AG04450 (cell line): ENCODE data around the gene TRPM3. TPM values are rescaled to one million over a fixed set of nuclear protein-coding genes. Genes with fewer than 3 reads are reported as not detected.

Source experiments
- CTCF ChIA-PET: fragments of 300-600, 350-600 bp; formaldehyde crosslinking; extraction: SDS; loops from one replicate; lab custom pipeline; 2022; ENCODE audit warnings: antibody characterized with exemption, inconsistent platforms; lab: Charles Lee
- POLR2A ChIA-PET: fragments of 350-600 bp; formaldehyde crosslinking; extraction: SDS; loops from one replicate; lab custom pipeline; 2021; ENCODE audit warnings: antibody characterized with exemption, inconsistent platforms; lab: Yijun Ruan, JAX
- DNase-seq: peaks from one replicate; pipeline ENCODE4 v3.0.0-alpha.2; 2011; ENCODE audit warnings: low read depth, low spot score
- H3K27ac ChIP-seq: one replicate; pipeline ENCODE4 v1.5.1; 2012; ENCODE audit warnings: low read depth, low read length, control low read depth
- H3K27me3 ChIP-seq: one replicate; pipeline ENCODE4 v1.6.0; 2012; ENCODE audit warnings: low read length; ENCODE audit not compliant: control insufficient read depth, insufficient read depth
- H3K4me3 ChIP-seq: 2 replicates; pipeline ENCODE4 v1.5.1; 2011; ENCODE audit warnings: mild to moderate bottlenecking, low read depth, low read length, control low read depth
- H3K9me3 ChIP-seq: 2 replicates; pipeline ENCODE4 v1.5.1; 2012; ENCODE audit warnings: low read length; ENCODE audit not compliant: control insufficient read depth, insufficient read depth
- polyA plus RNA-seq: library from polyadenylated mRNA; depleted of rRNA; stranded (reverse); fragments of >200 nt; gene quantifications from 2 replicates; pipeline ENCODE4 v1.2.3, GENCODE V29; 2011
- TF ChIP-seq, protein P1 (sequence below): IDR thresholded peaks from 2 replicates; pipeline ENCODE4 v1.5.1; 2011; ENCODE audit warnings: low read depth, low read length, control low read depth, inconsistent platforms

TRPM3 gene
- polyA plus RNA-seq, 1 experiment = 0.01 TPM

GRCh38 chr9:70574151-70574837 lies 547.1 kb downstream of the TRPM3 start:
- POLR2A ChIA-PET = interaction anchor here (0.9 to 1.6 kb wide), 3 partner anchors 28 to 155 kb away, joined by 4 to 11 read pairs (median 7); no protein-coding TSS in a partner anchor
- no peaks in the 10 kb centered on the region for H3K9me3 ChIP-seq
- DNase-seq = no peak
- no peaks in the 10 kb centered on the region for H3K27me3 ChIP-seq
- H3K4me3 ChIP-seq = no peak overlapping the region
- no peak overlapping the region for H3K27ac ChIP-seq
- CTCF ChIA-PET = interaction anchor here (1.0 to 2.0 kb wide), 4 partner anchors 26 to 89 kb away, joined by 4 to 10 read pairs (median 5); no protein-coding TSS in a partner anchor
- TF ChIP-seq, protein P1, sequence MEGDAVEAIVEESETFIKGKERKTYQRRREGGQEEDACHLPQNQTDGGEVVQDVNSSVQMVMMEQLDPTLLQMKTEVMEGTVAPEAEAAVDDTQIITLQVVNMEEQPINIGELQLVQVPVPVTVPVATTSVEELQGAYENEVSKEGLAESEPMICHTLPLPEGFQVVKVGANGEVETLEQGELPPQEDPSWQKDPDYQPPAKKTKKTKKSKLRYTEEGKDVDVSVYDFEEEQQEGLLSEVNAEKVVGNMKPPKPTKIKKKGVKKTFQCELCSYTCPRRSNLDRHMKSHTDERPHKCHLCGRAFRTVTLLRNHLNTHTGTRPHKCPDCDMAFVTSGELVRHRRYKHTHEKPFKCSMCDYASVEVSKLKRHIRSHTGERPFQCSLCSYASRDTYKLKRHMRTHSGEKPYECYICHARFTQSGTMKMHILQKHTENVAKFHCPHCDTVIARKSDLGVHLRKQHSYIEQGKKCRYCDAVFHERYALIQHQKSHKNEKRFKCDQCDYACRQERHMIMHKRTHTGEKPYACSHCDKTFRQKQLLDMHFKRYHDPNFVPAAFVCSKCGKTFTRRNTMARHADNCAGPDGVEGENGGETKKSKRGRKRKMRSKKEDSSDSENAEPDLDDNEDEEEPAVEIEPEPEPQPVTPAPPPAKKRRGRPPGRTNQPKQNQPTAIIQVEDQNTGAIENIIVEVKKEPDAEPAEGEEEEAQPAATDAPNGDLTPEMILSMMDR = no peak

DNA sequence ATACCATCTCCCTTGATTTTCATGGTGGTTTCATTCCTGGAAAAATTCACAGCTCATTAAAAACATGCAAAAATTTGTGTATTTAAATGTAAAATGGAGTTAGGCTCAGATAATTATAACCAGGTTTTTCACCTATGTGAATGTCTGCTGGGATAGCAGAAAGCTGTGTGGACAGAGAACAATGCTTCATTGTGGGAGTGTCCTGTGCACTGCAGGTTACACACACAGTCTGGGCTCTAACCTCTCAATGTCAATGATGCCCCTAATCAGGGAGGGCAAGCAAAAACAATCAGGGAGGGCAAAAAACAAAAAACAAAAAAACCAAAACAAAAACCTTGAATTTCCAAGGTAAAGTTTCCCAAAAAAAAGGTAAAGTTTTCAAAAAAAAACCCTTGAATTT lies 548.1 kb downstream of the TRPM3 start:
- no peak for DNase-seq
- H3K9me3 ChIP-seq = no peaks in the 10 kb centered on the region
- TF ChIP-seq, protein P1 = no peak
- ChIA-PET POLR2A (interaction anchor here (1.6 kb wide), 1 partner anchor 153 kb away, joined by 7 read pairs; no protein-coding TSS in a partner anchor), CTCF (interaction anchor here (0.6 kb wide), 1 partner anchor 1274 kb away, joined by 5 read pairs; no protein-coding TSS in a partner anchor)
- no peak overlapping the region for H3K4me3 ChIP-seq
- H3K27ac ChIP-seq = no peak overlapping the region
- H3K27me3 ChIP-seq = no peaks in the 10 kb centered on the region

- ChIA-PET POLR2A (no interaction called here), CTCF (interaction anchor here (1.5 kb wide), 1 partner anchor 9 kb away, joined by 5 read pairs; no protein-coding TSS in a partner anchor)
- TF ChIP-seq, protein P1 = no peak
- DNase-seq = no peak
- no peak overlapping the region for H3K27ac ChIP-seq
- no peaks in the 10 kb centered on the region for H3K9me3 ChIP-seq
- no peaks in the 10 kb centered on the region for H3K27me3 ChIP-seq
- no peak overlapping the region for H3K4me3 ChIP-seq
These were observed 550.2 kb downstream of the TRPM3 start for GRCh38 chr9:70571258-70571657.

GRCh38 chr9:70569791-70570190 lies 551.6 kb downstream of the TRPM3 start:
- no peak for DNase-seq
- TF ChIP-seq, protein P1 = no peak
- Histone ChIP-seq H3K4me3 (no peak overlapping the region), H3K9me3 (no peaks in the 10 kb centered on the region), H3K27me3 (no peaks in the 10 kb centered on the region), H3K27ac (no peak overlapping the region)
- CTCF ChIA-PET = no interaction called here
- POLR2A ChIA-PET = no interaction called here
